SIG-M5 (cell line): ENCODE measurements around the gene MXD3.
A peak's percentile ranks its signal among the peaks of the same experiment; 100 is the strongest.
"Not testable (repeated sequence)": the region's sequence is repeated elsewhere in the genome, so short reads cannot be mapped to it uniquely, and the experiment has no call there.

Source experiments
- DNase-seq: peaks from one replicate; lab custom pipeline; 2025; lab: John Stamatoyannopoulos, UW

The MXD3 gene

DNA sequence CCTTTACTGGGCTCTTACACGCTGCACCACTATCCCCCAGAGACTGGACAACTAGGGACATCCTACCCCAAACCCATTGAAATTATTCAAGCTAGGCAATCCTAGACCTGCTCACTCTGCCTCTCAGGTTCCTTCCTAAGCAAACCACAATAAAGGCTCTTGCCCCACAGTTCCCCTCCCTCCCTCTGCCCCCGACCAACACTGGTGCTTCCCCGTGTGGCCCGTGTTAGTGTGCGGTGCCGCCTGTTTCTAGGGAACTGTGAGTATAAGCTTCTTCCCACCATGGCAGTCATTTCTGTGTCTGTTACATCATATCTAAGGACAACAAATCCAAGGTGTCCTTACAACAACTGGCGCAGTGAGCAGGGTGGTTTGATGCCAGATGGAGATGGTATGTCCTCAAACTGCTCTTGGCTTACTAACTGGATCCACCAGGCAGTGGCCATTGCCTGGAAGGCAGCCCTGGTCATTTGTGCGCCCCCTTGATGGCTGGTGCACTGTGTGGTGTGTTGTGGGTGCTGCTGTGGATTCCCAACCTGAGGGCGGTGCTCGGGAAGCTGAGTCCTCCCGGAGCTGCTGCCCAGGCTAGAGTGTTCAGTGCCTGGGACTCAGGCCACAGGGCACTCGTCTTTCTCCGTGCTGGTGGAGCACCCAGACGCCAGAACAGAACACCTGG, 8.4 kb upstream of the MXD3 start:
- DNase-seq, result no peak

GRCh38 chr5:177317959-177318377, 6.3 kb upstream of the MXD3 start:
- no peak for DNase-seq

DNA sequence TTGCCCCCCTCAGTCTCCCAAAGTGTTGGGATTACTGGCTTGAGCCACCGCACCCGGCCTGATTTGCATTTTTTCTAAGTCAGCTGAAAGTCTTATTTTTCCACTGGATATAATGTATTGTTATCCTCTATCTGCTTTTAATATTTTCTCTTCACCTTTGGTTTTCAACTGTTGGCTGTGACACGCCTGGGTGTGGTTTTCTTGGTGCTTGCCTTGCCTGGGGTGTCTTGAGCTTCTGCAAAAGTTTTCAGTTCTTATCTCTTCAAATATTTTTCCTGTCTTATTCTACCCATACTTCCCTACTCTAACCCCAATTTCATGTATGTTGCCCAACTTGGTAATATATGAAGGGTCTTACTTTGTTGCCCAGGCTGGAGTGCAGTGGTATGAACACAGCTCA, 4.3 kb upstream of the MXD3 start:
- no peak for DNase-seq

- DNase-seq, result no peak
Observed at GRCh38 chr5:177315411-177315810, 3.7 kb upstream of the MXD3 start.

- DNase-seq, result no peak
Observed at GRCh38 chr5:177314376-177315342, 3.0 kb upstream of the MXD3 start.

DNA sequence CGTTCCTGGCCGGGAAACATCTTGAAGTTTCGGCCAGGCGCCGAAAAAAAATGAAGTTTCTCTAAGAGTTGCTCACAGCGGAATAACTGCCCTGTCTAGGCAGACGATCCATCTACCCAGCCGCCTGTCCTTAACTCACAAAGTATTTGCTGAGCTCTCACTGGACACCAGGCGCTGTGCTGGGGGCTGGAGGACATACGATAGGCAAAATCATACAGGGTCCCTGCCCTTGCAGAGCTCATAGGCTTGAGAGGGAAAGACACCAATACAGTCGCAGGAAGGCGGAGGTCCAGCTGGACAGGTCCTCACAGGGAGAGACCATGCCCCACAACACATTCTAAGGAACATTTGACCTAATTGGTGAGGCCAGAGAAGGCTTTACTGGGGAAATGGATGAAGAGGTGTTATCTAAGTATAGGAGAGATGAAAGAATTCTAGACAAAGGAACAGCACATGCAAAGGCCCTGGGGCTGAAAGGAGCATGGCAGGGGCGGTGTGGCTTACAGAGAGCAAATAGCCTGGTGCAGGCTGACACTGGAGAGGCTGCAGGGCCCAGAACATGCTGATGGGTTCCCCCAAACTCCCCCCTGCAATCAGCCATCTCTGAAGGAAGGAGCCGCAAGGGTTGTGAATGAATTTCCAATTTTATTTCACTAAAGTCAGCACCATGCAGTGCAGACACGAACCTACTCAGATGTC, 2.0 kb upstream of the MXD3 start:
- no peak for DNase-seq

DNA sequence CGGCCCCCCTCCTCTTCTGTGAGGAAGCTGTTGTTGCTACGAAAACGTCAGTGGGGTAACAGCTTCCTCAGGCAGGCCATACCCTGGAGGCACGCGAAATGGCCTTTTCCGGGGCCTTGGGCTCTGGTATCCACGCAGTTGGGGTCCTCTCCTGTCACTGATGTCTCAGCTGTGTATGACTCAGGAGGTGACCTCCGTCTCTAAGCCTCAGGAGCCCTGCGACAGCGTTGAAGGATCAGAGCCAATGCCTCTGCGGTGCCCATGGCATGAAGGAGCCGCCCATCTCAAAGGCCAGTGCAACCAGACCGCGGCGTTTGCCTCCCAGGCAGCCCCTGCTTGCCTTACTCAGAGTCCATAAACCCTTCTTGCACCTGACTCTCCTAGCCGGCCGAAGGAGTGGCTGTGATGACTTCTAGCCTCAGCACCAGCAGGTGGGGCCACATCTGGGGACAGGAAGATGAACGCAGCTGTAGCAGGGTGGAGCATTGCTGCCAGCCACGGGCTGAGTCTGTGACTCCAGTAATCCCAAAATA, 1.0 kb upstream of the MXD3 start:
- DNase-seq, result no peak

GRCh38 chr5:177311392-177311722, 341 bp downstream of the MXD3 start:
- DNase-seq, result no peak

GRCh38 chr5:177310757-177311391, 824 bp downstream of the MXD3 start:
- DNase-seq, result no peak

DNA sequence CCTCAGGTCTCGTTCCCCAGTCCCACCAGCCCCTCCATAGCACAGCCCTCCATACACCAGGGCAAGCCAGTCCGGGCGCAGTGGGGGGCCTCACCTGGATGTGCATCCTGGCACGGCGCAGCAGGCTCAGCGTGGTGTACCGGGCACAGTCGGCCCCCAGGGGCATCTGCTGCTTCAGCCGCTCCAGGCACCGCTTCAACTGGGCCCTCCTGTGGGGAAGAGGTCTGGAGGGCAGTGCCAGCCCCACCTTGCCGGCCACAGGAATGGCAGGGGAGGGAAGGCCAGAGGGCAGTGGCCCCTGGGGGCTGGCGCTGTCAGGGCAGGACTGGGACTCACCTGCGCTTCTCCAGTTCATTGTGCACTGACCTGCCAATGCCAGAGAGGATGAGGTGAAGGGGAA, 1.4 kb downstream of the MXD3 start:
- DNase-seq, result no peak

DNA sequence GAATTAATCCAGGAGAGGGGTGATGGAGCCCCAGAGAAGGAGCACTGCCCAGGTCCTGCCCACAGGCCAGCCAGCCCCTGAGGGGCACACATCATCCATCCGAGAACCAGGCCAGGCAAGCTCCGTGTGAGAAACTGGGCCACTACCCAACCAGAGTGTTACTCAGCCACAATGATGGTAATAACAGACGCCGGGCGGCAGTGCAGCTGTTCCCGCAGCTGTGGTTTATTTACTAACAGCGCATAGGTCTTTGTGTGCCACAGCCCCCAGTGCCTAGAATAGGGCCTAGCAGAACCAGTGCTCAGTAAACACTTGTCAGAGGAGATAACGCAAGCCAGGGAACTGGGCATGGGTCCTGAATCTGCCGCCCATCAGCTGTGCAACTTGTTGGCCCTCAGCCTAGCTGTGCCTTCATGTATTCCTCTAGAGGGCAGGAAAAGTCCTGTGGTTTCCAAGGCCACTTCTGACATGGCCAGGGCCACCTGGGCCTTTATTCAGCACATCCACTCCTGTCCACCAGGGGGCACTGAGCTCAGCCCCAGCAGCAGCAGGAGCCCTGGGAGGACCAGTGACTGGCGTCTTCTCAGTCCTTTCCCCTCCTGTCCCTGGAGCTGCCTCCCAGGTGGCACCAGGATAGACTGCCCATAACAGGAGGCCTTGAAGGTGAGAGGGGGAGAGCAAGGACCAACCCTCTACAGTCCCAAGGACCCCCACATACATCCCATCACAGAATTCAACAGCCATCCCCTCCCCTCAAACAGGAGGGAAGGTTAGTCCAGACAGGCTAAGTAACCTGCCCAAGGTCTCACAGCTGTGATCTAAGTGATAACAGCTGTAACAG, 2.1 kb downstream of the MXD3 start:
- DNase-seq, result no peak

- no peak for DNase-seq
Observed at GRCh38 chr5:177308740-177309139, 3.0 kb downstream of the MXD3 start.

GRCh38 chr5:177307544-177308363, 3.9 kb downstream of the MXD3 start:
- DNase-seq, result no peak

DNA sequence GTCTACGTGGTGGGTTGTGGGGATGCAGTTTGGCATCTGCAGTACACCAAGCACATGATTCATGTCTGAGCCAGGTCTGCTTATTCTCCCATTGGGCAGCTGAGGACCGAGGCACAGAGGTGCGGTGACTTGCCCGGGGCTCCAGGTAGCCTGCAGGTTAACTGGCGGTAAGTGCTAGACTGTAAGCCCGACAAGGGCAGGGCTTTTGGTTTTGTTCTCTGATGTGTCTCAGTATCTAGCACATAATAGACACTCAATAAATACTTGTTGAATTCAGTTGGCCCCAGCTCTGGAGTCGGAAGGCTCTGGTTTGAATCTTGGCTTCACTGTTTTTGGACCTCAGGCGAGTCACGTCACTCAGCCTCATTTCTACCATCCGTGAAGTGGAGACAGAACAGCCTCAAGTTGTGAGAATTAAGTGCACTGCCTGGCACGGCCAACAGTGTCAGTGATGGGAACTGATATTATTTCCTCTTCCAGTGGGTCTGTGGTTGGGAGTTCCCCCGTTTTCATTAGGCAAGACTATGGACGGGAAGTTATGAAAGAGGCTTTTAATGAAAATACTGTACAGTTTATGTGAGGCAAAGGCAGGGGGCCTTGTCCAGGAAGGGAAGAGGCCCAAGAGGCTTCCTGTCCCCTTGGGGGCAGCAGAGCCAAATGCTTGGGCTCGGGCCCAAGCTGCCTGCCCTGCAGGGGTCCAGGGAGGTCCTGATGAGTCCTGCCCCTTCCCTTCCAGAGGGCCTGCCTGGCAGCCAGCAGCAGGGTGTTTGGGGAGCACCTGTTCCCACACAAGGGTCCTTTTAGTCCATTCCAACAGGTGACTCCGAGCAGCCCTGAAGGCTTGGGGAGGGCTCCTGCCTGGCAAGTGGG, 4.8 kb downstream of the MXD3 start:
- peak; percentile 91 for DNase-seq

- not testable (repeated sequence) for DNase-seq
Observed at GRCh38 chr5:177306103-177306640, 5.5 kb downstream of the MXD3 start.

DNA sequence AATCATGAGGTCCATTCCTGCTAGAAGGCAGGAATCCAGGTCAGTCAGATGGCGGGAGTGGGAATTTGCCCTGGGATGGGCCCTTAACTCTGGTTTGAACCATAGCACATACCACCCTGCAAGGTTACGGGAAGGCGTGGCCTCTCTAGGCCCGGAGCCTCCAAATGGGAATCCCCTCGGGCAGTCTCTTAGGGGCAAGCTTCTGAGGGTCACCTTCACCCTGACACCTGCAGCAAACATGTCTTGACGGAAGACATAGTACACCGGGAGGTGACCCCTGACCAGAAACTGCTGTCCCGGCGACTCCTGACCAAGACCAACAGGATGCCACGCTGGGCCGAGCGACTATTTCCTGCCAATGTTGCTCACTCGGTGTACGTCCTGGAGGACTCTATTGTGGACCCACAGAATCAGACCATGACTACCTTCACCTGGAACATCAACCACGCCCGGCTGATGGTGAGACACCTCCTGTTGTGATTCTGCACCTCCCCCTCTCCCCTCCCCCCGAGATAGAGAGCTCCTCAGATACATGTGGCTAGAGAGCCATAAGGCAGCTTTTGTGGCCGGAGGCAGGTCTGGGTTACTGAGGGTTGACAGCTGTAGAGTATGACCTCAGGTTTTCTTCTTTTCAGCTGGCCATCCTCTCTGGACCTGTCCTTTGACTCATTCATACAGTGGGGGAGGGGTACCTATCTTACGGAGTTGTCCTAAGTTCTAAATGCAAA, 7.1 kb downstream of the MXD3 start:
- no peak for DNase-seq

GRCh38 chr5:177303925-177304391, 7.7 kb downstream of the MXD3 start:
- no peak for DNase-seq
